ENCODE data around the gene KRCC1.
"Not testable (repeated sequence)": the region's sequence is repeated elsewhere in the genome, so short reads cannot be mapped to it uniquely, and the experiment has no call there.

The KRCC1 gene

GRCh38 chr2:87996570-87996969, 59.0 kb downstream of the KRCC1 start:
- no peak for DNase-seq

GRCh38 chr2:87995756-87996155, 59.8 kb downstream of the KRCC1 start:
- DNase-seq: no peak

- DNase-seq: not testable (repeated sequence)
Observed at GRCh38 chr2:87994304-87994850, 61.2 kb downstream of the KRCC1 start.

- DNase-seq: not testable (repeated sequence)
Observed at GRCh38 chr2:87992569-87992968, 63.0 kb downstream of the KRCC1 start.

- DNase-seq: not testable (repeated sequence)
Observed at GRCh38 chr2:87987473-87987872, 68.1 kb downstream of the KRCC1 start.

GRCh38 chr2:87985902-87986301, 69.7 kb downstream of the KRCC1 start:
- DNase-seq: not testable (repeated sequence)

GRCh38 chr2:87981182-87981581, 74.4 kb downstream of the KRCC1 start:
- DNase-seq: not testable (repeated sequence)

Measured in NCI-H1436 (cell line).